Glomerular visceral epithelial cell (primary cell): Measurements from ENCODE around the gene GRIFIN.

Experiments
- DNase-seq: peaks from one replicate; pipeline ENCODE4 v3.0.0-alpha.2; 2016; ENCODE audit errors: extremely low spot score

Gene GRIFIN

GRCh38 chr7:2512713-2513112 is 36.5 kb upstream of the GRIFIN start:
- no peak for DNase-seq

DNA sequence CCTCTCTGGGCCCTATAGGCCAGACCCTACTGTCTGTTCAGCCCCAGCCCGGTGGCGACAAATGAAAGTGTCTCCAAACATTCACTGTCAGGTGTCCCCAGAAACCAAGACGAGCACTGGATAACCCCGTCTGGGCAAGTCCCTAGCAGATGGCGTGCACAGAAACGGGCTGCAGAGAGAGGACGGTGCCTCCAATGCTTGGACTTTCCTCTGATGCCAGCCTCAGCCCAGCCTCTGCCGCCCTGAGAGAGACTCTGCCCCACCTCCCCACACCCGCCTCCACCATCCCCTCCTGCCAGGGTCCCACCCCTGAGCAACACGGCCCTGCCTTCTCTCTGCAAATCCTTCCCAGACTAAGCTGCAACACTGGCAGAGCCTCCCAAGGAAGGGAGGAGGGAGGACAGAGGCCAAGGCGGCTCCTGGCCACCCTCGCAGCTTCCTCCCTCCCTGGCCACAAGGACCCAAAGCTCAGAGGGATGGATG is 36.0 kb upstream of the GRIFIN start:
- no peak for DNase-seq

GRCh38 chr7:2511769-2512168 is 35.6 kb upstream of the GRIFIN start:
- no peak for DNase-seq

- no peak for DNase-seq
Observed at GRCh38 chr7:2510909-2511768, 34.9 kb upstream of the GRIFIN start.

- DNase-seq = no peak
Observed at GRCh38 chr7:2510130-2510776, 34.1 kb upstream of the GRIFIN start.

- DNase-seq = no peak
Observed at GRCh38 chr7:2509298-2509906, 33.2 kb upstream of the GRIFIN start.

GRCh38 chr7:2508327-2509215 is 32.4 kb upstream of the GRIFIN start:
- DNase-seq = peak; percentile 82

- DNase-seq = no peak
Observed at GRCh38 chr7:2507917-2508306, 31.7 kb upstream of the GRIFIN start.

- DNase-seq = no peak
Observed at GRCh38 chr7:2507208-2507916, 31.2 kb upstream of the GRIFIN start.

GRCh38 chr7:2505401-2505800 is 29.2 kb upstream of the GRIFIN start:
- DNase-seq = no peak

- no peak for DNase-seq
Observed at GRCh38 chr7:2504889-2505375, 28.7 kb upstream of the GRIFIN start.

DNA sequence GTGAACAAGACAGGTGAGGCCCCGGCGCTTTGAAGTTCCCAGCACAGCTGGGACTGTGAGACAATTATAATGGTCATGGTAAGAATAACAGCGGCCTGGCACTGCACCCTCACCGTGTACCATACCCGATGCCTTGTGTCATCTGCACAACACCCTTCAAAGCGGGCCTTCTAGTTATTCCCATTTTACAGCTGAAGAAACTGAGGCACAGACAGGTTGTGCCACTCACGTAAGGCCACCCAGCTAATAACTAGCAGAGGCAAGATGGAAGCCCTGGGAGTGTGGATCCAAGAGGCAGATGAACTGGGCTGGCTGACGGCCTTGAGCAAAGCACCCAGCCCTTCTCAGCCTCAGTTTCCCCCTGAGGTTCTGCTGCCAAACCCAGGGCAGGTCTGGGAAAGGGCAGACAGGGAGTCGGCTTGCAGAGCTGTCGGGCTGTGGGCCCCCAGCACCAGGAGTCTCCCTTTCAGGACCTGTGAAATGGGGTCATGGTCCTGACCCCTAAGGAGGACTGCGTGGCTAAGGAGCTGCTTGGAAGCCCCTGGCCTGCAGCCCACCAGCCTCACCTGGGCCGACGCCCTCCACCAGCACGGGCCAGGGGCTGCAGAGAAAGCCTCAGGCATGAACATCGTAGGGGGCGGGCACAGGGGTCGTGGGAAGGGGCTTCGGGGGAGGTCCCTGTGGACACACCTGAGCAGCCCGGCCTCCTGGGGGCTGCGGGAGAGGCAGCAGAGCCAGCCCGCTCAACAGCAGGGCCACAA is 28.1 kb upstream of the GRIFIN start:
- DNase-seq = no peak

DNA sequence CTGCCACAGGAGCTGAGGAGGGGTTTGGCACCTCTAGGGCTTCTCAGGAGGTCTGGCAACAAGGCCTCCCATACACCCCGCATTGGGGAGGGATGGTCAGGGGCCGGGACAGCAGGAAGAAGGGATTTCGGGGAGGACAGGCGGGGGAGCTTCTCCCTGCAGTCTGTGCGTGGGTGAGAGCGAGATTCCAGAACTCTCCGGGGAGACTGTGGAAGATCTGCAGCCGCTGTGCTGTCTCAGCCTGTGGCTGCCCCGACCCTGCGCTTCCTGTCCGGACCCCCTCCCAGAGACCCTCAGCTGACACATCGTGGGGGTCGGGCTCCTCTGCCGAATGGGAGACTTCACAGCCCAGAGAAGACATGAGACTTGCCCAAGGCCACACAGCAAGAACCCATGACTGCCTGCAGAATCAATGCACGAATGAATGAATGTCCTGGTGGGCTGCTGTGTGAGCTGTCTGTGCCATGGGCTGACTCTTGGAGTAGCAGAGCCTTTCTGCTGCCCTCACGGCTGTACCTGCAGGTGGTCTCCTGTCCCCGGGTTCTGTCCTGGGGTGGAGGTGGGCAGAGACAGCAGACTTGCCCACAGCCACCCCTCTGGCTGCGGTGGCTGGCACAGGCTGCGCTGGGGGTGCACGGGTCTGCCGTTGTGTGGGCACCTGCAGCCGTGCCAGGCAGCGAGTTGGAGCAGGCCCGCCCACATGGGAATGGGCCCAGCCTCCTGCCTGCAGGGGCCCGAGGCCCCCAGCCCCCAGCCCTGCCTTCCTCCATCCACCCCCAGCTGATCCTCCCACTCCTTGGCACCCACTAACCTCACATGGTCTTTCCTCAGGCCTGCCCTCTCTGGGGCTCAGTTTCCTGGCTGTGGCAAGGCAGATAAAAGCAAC is 27.1 kb upstream of the GRIFIN start:
- no peak for DNase-seq

DNA sequence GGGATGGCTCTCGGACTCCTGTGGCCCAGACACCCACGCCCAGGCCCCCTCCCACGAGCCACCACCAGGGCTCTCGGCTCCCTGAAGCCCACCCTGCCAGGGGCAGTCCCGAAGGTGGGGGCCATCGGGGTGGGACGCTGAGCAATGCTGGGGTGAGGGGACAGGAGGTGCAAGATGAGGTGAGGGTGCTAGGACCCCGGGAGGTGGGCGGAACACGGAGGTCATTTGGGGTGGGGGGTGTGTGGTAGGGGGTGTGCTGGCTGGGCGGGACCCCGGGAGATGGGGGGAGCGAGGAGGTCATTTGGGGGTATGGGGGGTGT is 26.4 kb upstream of the GRIFIN start:
- no peak for DNase-seq

DNA sequence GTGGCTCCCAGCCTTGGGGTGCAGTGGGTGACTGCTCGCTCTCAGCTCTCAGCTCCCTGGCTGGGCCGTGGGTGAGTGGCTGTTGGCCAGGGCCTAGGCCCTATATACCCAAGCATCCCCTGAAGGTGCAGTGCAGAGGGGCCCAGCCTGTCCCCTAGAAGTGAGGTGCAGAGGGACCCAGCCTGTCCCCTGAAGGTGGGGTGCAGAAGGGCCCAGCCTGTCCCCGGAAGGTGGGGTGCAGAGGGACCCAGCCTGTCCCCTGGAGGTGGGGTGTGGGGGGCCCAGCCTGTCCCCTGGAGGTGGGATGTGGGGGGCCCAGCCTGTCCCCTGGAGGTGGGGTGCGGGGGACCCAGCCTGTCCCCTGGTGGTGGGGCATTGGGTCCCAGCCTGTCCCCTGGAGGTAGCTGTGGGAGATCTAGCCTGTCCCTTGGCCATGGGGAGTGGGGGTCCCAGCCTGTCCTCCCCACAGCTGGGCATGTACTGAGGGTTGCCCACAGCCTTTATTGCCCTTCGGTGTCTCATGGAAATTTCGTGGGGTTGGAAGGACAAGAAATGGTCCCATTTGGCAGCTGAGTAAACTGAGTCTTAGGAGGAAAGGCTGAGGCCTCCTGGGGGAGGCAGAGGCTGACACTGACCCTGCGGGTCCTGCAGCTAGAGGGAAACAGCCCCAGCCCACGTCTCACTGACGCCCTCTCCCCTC is 25.9 kb upstream of the GRIFIN start:
- DNase-seq = no peak

DNA sequence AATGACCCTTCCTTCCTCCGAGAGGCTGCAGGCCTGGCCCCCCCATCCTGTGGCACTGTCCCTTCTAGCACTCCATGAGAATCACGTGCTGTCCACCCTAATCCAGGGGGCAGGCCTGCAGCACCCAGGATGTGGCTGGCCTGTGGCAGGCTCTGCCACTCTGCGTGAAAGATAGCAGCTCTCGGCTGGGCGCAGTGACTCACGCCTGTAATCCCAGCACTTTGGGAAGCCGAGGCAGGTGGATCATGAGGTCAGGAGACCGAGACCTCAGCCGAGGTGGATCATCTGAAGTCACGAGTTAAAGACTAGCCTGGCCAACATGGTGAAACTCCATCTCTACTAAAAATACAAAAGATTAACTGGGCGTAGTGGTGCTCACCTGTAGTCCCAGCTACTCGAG is 24.5 kb upstream of the GRIFIN start:
- no peak for DNase-seq

- DNase-seq = no peak
Observed at GRCh38 chr7:2499719-2500430, 23.7 kb upstream of the GRIFIN start.

DNA sequence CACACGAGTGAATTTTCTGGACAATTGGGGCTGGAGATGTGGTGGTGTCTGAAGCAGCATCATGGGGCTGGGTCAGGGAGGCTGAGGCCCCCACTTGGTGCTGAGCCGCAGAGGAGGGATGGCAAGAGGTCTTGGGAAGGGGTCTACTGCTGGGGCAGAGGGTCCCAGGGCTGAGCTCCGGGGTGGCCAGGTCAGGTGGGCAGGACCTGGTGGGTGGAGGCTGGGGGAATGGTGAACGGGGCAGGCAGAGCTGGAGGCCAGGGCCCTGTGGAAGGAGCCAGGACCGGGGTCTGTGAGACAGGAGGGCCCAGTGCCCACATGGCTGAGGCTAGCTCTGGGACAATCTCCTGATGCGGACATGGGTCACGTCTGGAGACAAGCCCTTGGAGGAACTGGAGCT is 23.0 kb upstream of the GRIFIN start:
- no peak for DNase-seq
